ENCODE data around the gene PLCH1. TPM values are rescaled to one million over a fixed set of nuclear protein-coding genes. Genes with fewer than 3 reads are reported as not detected.

Gene PLCH1
- total RNA-seq, 1 experiment from 2014 or later = 3.8 TPM

- TF ChIP-seq REST (IDR thresholded peaks at IDR 0.05; ENCODE audit: low read depth) (no peak), POLR2AphosphoS5 (IDR thresholded peaks at IDR 0.05; ENCODE audit: low read depth, low read length) (no peak)
These were observed 256.2 kb downstream of the PLCH1 start (continued) for GRCh38 chr3:155488671-155489070.

GRCh38 chr3:155485897-155486296, 259.0 kb downstream of the PLCH1 start:
- BruUV-seq (replicated peaks) = no TSS peak
- no peak overlapping the region for H3K4me2 ChIP-seq (ENCODE audit: low read length)
- no peak overlapping the region for H3K9ac ChIP-seq (ENCODE audit: low read length)
- ATAC-seq (no peak), DNase-seq (ENCODE audit: low read depth, low spot score) (no peak)
- no peak overlapping the region for H2AFZ ChIP-seq (ENCODE audit: low read depth, low read length, poor library complexity, severe bottlenecking)
- H3K4me1 ChIP-seq (ENCODE audit: control insufficient read depth in 1 of 2, insufficient read depth in 2 of 2, low read length in 2 of 2) = no peaks in the 10 kb centered on the region
- H3K27ac ChIP-seq (ENCODE audit: low read depth, low read length) = no peak overlapping the region
- H3K4me3 ChIP-seq (replicated peaks in 1 of 2; ENCODE audit: low read depth in 1 of 2, low read length in 2 of 2) = no peak overlapping the region
- no peaks in the 10 kb centered on the region for H3K36me3 ChIP-seq (ENCODE audit: control insufficient read depth in 1 of 2, insufficient read depth in 2 of 2, low read length in 2 of 2)
- H4K20me1 ChIP-seq (ENCODE audit: insufficient read depth) = no peaks in the 10 kb centered on the region
- no peaks in the 10 kb centered on the region for H3K27me3 ChIP-seq (ENCODE audit: insufficient read depth, low read length)
- ChIA-PET POLR2A (no interaction called here), CTCF (no interaction called here), RAD21 (ENCODE audit: low non-redundant PET in 1 of 2, low total read pairs in 2 of 2, uncharacterized antibody in 2 of 2, unreplicated experiment in 2 of 2) (no interaction called here)
- no peak for TF ChIP-seq TCF7L2 (IDR thresholded peaks at IDR 0.05; ENCODE audit: borderline replicate concordance, extremely low read depth, insufficient read depth, insufficient read length)
- TF ChIP-seq EZH2phosphoT487 (IDR thresholded peaks at IDR 0.05; ENCODE audit: borderline replicate concordance) = no peak
- TF ChIP-seq ELF1 (IDR thresholded peaks at IDR 0.05; ENCODE audit: borderline replicate concordance, low read depth) = no peak
- no peak for TF ChIP-seq SIN3A (IDR thresholded peaks at IDR 0.05; ENCODE audit: low read depth)
- TF ChIP-seq EGR1 (IDR thresholded peaks at IDR 0.05; ENCODE audit: low read depth) = no peak
- TF ChIP-seq SRF (IDR thresholded peaks at IDR 0.05; ENCODE audit: low read depth) = no peak
- no peak for TF ChIP-seq POLR2AphosphoS5 (IDR thresholded peaks at IDR 0.05; ENCODE audit: low read depth, low read length)
- no peak for TF ChIP-seq ATF3 (IDR thresholded peaks at IDR 0.05)
- no peaks in the 10 kb centered on the region for H3K9me2 ChIP-seq (ENCODE audit: insufficient read depth)
- H3K9me3 ChIP-seq (ENCODE audit: control insufficient read depth in 1 of 2, insufficient read depth in 1 of 2, low read depth in 1 of 2, low read length in 2 of 2) = no peaks in the 10 kb centered on the region
- H3K79me2 ChIP-seq (ENCODE audit: insufficient read depth, low read length) = no peaks in the 10 kb centered on the region
- intact Hi-C loops (cut with micrococcal nuclease) = no loop called here
